Measurements from ENCODE around the gene CRYBB3. TPM values are rescaled to one million over a fixed set of nuclear protein-coding genes. Genes with fewer than 3 reads are reported as not detected.
"Not testable (repeated sequence)": the region's sequence is repeated elsewhere in the genome, so short reads cannot be mapped to it uniquely, and the experiment has no call there.

Gene CRYBB3
- polyA plus RNA-seq, 3 donors = not detected

DNA sequence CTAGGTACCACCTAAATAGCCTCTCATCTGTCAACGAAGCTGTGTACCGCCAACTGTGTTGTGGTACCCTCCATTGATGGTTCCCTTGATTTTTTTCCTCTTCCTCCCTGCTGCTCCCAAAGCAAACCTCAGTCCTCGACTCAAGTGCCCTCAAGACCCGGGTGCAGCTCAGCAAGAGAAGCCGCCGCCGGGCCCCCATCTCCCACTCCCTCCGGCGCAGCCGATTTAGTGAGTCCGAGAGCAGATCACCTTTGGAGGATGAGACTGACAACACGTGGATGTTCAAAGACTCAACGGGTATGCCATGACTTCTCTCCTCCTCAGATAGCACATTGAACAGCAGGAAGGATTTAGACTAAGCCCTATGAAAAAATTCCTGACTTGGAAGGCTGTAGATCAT is 22.4 kb upstream of the CRYBB3 start:
- intact Hi-C loops (cut with micrococcal nuclease) = no loop called here

DNA sequence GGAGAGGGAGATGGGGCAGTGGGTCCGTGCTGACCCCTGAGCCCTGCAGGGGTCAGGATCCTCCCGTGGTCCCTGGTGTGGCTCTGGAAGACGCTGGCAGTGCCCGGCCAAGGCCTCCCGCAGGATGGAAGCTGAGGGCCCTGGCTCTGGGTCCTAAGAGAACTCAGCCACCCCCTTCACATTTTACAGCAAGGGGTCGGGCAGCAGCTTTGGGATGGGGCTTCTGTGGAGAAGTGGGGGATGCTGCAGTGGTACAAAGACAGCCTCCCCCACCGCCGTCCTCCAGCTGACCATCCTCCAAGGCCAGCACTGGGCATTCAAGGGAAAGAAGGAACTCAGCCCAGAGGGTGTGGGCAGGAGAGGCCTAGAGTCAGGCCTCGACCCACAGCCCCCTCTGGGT is 21.8 kb upstream of the CRYBB3 start:
- Mint-ChIP-seq H3K27me3 (ENCODE audit: low read depth in 3 of 3) (peaks cover 0 to 4% (median 2%) of the 10 kb centered on the region in 3 donors), H3K9me3 (peaks cover 4 to 26% (median 12%) of the 10 kb centered on the region in 7 donors), H3K4me3 (no peak overlapping the region), H3K4me1 (no peaks in the 10 kb centered on the region), H3K36me3 (no peaks in the 10 kb centered on the region), H3K27ac (no peak overlapping the region)
- Histone ChIP-seq H2AFZ (ENCODE audit: insufficient read depth, low read depth, low read length, poor library complexity, severe bottlenecking) (no peak overlapping the region), H3K4me3 (replicated peaks in 1 of 3; ENCODE audit: low read depth in 2 of 3, low read length in 3 of 3) (no peak overlapping the region), H3K27ac (ENCODE audit: low read depth in 1 of 2, low read length in 2 of 2) (no peak overlapping the region), H3K4me2 (replicated peaks; ENCODE audit: extremely low read depth, low read length, poor library complexity, severe bottlenecking) (no peak overlapping the region), H4K20me1 (ENCODE audit: insufficient read depth, low read length) (no peaks in the 10 kb centered on the region), H3K79me2 (ENCODE audit: insufficient read depth, low read length) (no peaks in the 10 kb centered on the region), H3K4me1 (ENCODE audit: control insufficient read depth in 1 of 2, insufficient read depth in 2 of 2, low read length in 2 of 2) (no peaks in the 10 kb centered on the region), H3K9me3 (replicated peaks in 1 of 2; ENCODE audit: control insufficient read depth in 1 of 2, insufficient read depth in 1 of 2, low read length in 2 of 2) (peaks cover 7 to 15% of the 10 kb centered on the region in 2 donors), H3K27me3 (ENCODE audit: control insufficient read depth in 2 of 2, insufficient read depth in 2 of 2, low read length in 2 of 2) (no peaks in the 10 kb centered on the region), H3K36me3 (replicated peaks in 1 of 2; ENCODE audit: control insufficient read depth in 1 of 2, insufficient read depth in 2 of 2, low read length in 2 of 2) (no peaks in the 10 kb centered on the region), H3K9ac (ENCODE audit: insufficient read depth, low read length, poor library complexity, severe bottlenecking) (no peak overlapping the region)
- DNase-seq = no peak
- intact Hi-C loops (cut with micrococcal nuclease) = no loop called here
- WGBS (ENCODE audit: insufficient coverage) = 92% methylated on average over 5 of the region's 9 CpGs
- TF ChIP-seq, protein P1, sequence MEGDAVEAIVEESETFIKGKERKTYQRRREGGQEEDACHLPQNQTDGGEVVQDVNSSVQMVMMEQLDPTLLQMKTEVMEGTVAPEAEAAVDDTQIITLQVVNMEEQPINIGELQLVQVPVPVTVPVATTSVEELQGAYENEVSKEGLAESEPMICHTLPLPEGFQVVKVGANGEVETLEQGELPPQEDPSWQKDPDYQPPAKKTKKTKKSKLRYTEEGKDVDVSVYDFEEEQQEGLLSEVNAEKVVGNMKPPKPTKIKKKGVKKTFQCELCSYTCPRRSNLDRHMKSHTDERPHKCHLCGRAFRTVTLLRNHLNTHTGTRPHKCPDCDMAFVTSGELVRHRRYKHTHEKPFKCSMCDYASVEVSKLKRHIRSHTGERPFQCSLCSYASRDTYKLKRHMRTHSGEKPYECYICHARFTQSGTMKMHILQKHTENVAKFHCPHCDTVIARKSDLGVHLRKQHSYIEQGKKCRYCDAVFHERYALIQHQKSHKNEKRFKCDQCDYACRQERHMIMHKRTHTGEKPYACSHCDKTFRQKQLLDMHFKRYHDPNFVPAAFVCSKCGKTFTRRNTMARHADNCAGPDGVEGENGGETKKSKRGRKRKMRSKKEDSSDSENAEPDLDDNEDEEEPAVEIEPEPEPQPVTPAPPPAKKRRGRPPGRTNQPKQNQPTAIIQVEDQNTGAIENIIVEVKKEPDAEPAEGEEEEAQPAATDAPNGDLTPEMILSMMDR (IDR thresholded peaks at IDR 0.05) = no peak

More for the DNA sequence above, 22.4 kb upstream of the CRYBB3 start:
- Histone ChIP-seq H3K27me3 (ENCODE audit: control insufficient read depth in 2 of 2, insufficient read depth in 2 of 2, low read length in 2 of 2) (no peaks in the 10 kb centered on the region), H3K9me3 (replicated peaks in 1 of 2; ENCODE audit: control insufficient read depth in 1 of 2, insufficient read depth in 1 of 2, low read length in 2 of 2) (peaks cover 7 to 15% of the 10 kb centered on the region in 2 donors), H3K9ac (ENCODE audit: insufficient read depth, low read length, poor library complexity, severe bottlenecking) (no peak overlapping the region), H3K79me2 (ENCODE audit: insufficient read depth, low read length) (no peaks in the 10 kb centered on the region), H2AFZ (ENCODE audit: insufficient read depth, low read depth, low read length, poor library complexity, severe bottlenecking) (no peak overlapping the region), H3K36me3 (replicated peaks in 1 of 2; ENCODE audit: control insufficient read depth in 1 of 2, insufficient read depth in 2 of 2, low read length in 2 of 2) (no peaks in the 10 kb centered on the region), H3K4me2 (replicated peaks; ENCODE audit: extremely low read depth, low read length, poor library complexity, severe bottlenecking) (no peak overlapping the region), H4K20me1 (ENCODE audit: insufficient read depth, low read length) (no peaks in the 10 kb centered on the region), H3K27ac (ENCODE audit: low read depth in 1 of 2, low read length in 2 of 2) (no peak overlapping the region), H3K4me1 (ENCODE audit: control insufficient read depth in 1 of 2, insufficient read depth in 2 of 2, low read length in 2 of 2) (no peaks in the 10 kb centered on the region), H3K4me3 (replicated peaks in 1 of 3; ENCODE audit: low read depth in 2 of 3, low read length in 3 of 3) (no peak overlapping the region)
- Mint-ChIP-seq H3K9me3 (peaks cover 4 to 26% (median 12%) of the 10 kb centered on the region in 7 donors), H3K4me3 (no peak overlapping the region), H3K36me3 (no peaks in the 10 kb centered on the region), H3K4me1 (no peaks in the 10 kb centered on the region), H3K27ac (no peak overlapping the region), H3K27me3 (ENCODE audit: low read depth in 3 of 3) (peaks cover 0 to 5% (median 2%) of the 10 kb centered on the region in 3 donors)
- DNase-seq = no peak
- TF ChIP-seq, protein P1 (IDR thresholded peaks at IDR 0.05) = no peak
- WGBS (ENCODE audit: insufficient coverage) = 98% methylated on average over 10 of the region's 13 CpGs

DNA sequence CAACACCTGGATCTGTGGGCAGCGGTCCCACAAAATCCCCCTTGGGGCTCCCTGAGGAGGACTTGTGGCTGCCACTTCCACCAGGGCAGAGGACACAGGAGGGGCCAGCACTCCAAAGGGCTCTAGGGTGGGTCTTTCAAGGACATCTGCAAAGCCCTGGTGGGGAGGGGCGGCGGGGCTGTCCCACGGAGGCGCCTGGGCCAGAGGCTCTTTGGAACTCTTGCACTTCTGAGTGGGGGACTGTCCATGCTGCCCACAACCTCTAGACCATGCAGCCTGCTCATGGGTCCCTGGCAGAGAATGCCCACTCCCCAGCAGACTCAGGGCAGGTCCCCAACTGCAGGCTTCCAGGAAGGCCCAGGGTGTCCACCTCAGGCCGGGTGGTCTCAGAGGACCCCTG is 21.3 kb upstream of the CRYBB3 start:
- H3K27me3 ChIP-seq (ENCODE audit: control insufficient read depth in 2 of 2, insufficient read depth in 2 of 2, low read length in 2 of 2); H3K4me1 ChIP-seq (ENCODE audit: control insufficient read depth in 1 of 2, insufficient read depth in 2 of 2, low read length in 2 of 2); H3K36me3 Mint-ChIP-seq; H3K4me3 ChIP-seq (replicated peaks in 1 of 3; ENCODE audit: low read depth in 2 of 3, low read length in 3 of 3); H3K27ac ChIP-seq (ENCODE audit: low read depth in 1 of 2, low read length in 2 of 2); intact Hi-C loops (cut with micrococcal nuclease); H4K20me1 ChIP-seq (ENCODE audit: insufficient read depth, low read length); DNase-seq; H3K79me2 ChIP-seq (ENCODE audit: insufficient read depth, low read length); H3K4me3 Mint-ChIP-seq; H3K27ac Mint-ChIP-seq; H3K9ac ChIP-seq (ENCODE audit: insufficient read depth, low read length, poor library complexity, severe bottlenecking); H2AFZ ChIP-seq (ENCODE audit: insufficient read depth, low read depth, low read length, poor library complexity, severe bottlenecking); H3K27me3 Mint-ChIP-seq (ENCODE audit: low read depth in 3 of 3); H3K36me3 ChIP-seq (replicated peaks in 1 of 2; ENCODE audit: control insufficient read depth in 1 of 2, insufficient read depth in 2 of 2, low read length in 2 of 2); H3K4me1 Mint-ChIP-seq: not testable (repeated sequence)
- 92% methylated on average over 5 of the region's 6 CpGs for WGBS (ENCODE audit: insufficient coverage)
- H3K4me2 ChIP-seq (replicated peaks; ENCODE audit: extremely low read depth, low read length, poor library complexity, severe bottlenecking) = peak overlapping the region; percentile 19
- peaks cover 7 to 15% of the 10 kb centered on the region in 2 donors for H3K9me3 ChIP-seq (replicated peaks in 1 of 2; ENCODE audit: control insufficient read depth in 1 of 2, insufficient read depth in 1 of 2, low read length in 2 of 2)
- H3K9me3 Mint-ChIP-seq = peaks cover 4 to 26% (median 12%) of the 10 kb centered on the region in 7 donors
